Left ventricle myocardium superior (tissue), 1 donor: ENCODE measurements around the gene SYT9. TPM values are rescaled to one million over a fixed set of nuclear protein-coding genes. Genes with fewer than 3 reads are reported as not detected.
"Not testable (repeated sequence)": the region's sequence is repeated elsewhere in the genome, so short reads cannot be mapped to it uniquely, and the experiment has no call there.

Source experiments
- ATAC-seq: fragments of 200-7000 bp; cut with Tn5 transposase; one replicate; pipeline ENCODE4 v1.9.1; 2020; ENCODE audit warnings: mild to moderate bottlenecking, moderate library complexity
- DNase-seq: peaks from one replicate; pipeline ENCODE4 v3.0.0-alpha.2; 2020
- intact Hi-C: fragments of 100-400 bp; cut with micrococcal nuclease; formaldehyde crosslinking; loops from one replicate; pipeline ENCODE4 v1.11.0; 2022
- total RNA-seq: library from RNA; stranded (reverse); fragmentation: NEBNext Ultra II Directional; extraction: Animal tissue kit (Norgen Biotek cat#: 25700); gene quantifications from one replicate; pipeline ENCODE4 v1.2.1, GENCODE V29; 2021
- donor health status: DM: no; HTN: yes; CAD: no; lungs with severe emphysema.

SYT9 gene
- total RNA-seq, 1 donor from 2014 or later = 0.15 TPM

DNA sequence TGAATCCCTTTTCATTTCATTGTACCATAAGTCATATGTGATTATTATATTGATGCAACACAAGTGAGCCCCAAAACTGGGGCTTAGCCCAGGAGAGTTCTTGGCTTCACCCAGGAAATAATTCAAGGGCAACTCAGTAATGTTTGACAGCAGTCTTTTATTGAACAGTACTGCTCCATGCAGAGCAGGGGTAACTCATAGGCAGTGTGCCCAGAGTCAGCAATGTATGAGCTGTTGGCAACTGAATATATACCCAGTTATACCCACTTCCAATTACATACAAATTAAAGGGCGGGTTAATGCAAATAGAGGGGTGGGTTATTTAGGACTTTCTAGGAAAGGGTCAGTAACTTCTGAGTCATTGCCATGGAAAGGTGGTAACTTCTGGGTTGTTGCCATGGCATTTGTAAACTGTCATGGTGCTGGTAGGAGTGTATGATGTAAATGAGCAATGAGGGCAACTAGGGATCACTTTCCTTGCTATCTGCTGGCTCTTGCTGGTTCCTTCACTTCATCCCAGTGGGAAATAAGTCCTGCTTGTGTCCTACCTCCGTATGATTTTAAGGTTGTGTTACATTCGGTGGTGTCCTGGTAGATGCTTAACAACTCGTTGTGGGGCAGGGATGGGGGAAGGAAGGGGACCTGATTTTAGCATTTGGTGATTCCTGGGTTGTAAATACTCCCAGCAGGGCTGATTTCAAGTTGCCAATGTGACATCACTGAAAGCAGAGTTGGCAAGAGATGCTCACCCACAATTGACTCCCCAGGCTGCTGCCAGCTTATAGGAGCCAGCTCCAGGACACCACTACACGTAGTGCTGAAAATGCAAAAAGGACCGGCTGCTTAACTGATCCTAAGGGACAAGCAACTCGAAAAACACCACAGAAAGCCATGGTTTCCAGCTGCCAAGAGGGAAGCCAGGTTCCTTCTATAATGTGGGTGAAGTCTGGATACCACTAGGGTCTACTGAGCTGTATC, 70.1 kb downstream of the SYT9 start:
- no peak for ATAC-seq
- intact Hi-C loops = no loop called here
- no peak for DNase-seq

DNA sequence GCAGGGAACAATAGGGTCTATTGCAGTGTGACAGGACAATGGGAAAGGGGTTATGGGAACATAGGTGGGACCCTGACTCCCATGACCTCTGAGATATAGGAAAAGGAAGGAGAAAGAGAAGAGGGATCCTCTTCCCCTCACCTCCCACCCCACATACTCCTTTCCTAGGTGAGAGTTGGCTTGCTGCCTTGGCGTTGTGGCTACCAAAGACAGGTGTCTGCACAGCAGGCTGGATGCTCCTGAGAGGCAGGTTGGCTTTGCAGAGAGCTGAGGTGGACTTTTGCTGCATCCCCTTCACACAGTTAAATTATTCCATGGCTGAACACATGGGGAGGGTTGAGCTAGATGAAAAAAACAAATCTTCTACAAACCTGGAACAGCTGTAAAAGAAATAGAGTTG, 80.7 kb downstream of the SYT9 start:
- ATAC-seq = no peak
- intact Hi-C loops = no loop called here
- no peak for DNase-seq

DNA sequence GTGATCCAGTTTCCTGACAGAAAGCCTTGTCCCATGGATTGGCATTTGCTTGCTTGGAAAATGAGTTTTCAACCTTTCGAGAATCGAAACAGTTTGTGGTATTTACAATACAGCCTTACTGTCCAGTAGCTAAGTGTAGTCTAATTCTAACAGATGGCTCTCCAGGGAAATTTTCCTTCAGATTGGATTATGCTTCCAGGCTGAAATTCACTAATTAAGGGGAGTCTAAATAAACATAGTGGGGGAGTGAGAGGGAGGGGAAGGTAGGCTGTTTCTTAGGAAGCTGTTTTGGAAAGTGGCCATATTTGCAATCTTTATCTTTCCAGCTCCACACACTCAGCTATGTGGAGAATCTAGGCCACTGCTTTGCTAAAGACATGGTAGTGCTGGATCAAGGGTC, 81.3 kb downstream of the SYT9 start:
- intact Hi-C loops = no loop called here
- DNase-seq = no peak
- no peak for ATAC-seq

DNA sequence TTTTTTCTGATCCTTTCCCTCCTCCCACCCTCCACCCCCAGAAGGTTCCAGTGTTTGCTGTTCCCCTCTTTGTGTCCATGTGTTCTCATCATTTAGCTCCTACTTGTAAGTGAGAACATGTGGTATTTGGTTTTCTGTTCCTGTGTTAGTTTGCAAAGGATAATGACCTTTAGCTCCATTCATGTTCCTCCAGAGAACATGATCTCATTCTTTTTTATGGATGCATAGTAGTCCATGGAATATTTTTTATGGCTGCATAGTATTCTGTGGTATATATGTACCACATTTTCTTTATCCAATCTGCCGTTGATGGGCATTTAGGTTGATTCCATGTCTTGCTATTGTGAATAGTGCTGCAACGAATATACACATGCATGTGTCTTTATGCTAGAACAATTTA, 83.7 kb downstream of the SYT9 start:
- not testable (repeated sequence) for ATAC-seq, DNase-seq

DNA sequence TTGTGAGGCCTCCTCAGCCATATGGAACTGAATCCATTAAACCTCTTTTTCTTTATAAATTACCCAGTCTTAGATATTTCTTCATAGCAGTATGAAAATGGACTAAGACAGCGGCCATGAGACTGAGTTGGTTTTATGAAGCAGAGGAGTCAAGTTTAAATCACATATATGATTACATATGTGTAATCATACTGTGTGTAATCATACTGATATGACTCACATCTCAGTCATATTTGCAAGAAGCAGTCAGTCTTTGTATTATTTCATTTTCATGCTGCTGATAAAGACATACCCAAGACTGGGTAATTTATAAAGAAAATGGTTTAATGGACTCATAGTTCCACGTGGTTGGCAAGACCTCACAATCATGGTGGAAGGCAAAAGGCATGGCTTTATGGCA, 89.8 kb downstream of the SYT9 start:
- ATAC-seq (no peak), DNase-seq (no peak)
- intact Hi-C loops = no loop called here

More for the DNA sequence above, 83.7 kb downstream of the SYT9 start:
- intact Hi-C loops = not testable (repeated sequence)

DNA sequence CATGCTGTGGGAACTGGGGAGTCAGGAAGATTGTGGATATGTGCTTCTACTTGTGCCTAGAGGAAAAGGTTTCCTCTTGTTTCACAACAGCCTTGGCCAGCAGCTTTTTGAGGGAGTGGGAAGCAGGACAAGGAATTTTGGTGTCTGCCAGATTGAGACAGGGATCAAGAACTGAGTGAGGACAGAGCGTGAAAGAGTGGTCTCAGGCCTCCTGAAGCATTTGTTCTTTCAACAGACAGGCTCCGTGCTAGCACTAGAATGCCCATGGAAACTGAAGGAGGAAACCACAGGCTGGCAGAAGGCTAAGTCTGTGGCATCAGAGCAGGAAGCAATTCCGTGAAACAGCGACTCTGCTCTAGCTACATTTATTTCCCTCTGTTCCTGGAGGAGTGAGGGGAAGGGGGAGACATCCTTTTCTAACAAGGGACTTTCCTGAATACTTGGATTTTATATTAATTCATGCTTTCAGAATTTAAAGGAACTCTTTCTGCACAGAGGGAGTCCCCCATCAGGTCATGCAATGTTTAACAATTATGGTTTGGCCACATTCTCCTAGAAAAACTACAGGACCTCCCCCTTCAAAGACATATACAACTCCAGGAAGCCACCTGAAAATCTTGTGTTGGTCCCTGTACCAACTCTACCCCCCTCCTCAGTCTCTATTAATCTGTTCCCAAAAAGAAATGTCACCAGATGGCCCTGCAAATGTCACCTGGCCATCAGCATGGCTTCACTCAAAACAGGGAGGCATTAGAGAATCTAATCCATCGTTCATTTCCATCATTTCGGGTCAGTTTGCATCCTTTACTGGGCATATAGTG, 96.1 kb downstream of the SYT9 start:
- no peak for ATAC-seq
- intact Hi-C loops = no loop called here

DNA sequence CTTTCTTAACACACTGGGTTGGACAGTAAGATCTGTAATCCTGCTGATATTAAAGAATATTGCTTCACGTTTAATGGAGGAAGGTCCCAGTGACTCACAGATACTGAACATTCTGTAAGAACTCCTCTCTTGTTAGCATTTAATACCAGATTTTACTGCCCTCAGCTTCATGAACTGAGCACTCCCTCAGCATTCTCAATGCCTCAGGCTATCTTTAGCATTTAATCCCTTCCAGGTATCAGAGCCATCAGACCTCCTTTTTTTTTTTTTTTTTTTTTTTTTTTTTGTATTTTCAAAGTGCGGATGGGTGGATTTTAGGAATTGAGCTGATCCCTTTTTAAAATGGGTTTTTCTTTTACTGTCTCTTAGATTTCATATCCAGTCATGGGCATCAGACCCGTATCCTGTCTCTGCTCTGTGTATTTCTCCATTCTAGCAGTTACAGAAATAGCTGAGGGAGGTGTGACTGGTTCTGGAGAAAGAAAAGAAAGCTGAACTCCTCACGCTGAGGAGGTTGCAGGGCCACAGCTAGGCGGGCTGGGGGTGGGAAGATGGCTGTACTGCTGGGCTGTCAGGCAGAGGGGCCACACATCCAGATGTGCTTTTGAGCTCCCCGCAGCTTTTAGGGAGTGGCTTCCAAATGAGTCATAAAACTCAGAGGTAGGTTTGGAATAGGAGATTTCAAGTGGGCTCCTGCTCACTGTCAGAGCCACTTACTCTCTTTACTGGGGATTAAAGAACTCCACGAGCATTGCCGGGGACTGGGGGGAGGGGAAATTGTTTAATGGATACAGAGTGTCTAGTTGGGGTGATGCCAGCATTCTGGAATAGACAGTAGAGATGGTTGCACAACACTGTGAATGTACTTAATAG, 97.0 kb downstream of the SYT9 start:
- intact Hi-C loops = no loop called here
- peak; percentile 68 for ATAC-seq
- DNase-seq = no peak

More for the DNA sequence above, 96.1 kb downstream of the SYT9 start:
- no peak for DNase-seq

DNA sequence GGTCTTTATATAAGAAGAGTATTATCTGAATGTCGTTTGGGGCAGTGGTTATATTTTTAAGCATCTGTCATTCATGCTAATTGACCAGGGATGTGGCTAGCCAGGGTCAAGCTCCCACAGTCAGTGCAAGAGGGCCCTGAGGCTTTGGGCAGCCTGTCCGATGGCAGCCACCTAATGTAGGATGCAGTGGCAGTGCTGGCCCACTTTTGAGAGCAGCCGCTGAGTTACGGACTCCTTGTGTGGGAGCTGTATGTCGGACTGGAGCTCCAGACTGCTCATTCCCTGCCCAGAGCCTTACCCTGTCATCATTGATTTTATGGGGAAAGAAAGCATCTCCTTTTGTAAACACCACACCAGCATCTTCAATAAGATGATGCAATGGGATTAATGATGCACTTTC, 99.5 kb downstream of the SYT9 start:
- intact Hi-C loops = no loop called here
- no peak for DNase-seq
- ATAC-seq = no peak

DNA sequence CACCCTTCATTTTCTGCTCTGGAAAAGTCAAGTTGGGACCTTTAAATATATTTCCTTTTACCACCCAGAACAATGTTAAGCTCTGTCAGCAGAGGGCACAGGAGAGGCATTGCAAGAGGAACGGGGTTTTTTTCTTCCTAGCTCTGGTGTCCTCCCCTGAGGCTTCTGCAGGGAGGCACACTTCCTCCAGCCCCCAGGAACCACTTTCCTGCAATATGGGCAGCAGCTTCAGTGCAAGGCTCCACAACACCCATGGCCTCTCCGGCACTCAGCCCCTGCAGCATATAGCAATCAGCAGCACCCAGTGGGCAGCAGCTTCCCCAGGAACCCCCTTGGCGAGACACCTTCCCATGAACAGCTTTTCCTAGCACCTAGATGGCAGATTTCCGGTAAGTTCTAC, 101.4 kb downstream of the SYT9 start:
- intact Hi-C loops = no loop called here
- no peak for DNase-seq
- no peak for ATAC-seq

DNA sequence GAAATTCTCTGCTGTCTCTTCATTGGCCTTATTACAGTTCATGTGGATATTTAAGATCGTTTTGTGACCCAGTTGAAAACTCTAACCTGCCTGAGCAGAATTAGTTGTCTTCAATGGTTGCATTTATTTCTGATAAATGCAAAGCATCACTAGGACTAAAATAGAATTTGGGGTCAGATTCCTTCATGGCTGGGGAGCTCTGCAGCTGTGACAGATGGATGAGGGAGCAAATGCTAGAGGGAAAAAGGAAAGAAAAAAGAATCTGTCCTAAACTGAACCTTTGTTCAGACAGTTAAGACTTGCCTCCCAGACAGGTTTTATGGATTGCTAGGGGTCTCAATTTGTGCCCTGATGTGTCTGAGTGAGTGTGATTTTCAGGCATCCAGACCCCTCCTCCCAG, 113.0 kb downstream of the SYT9 start:
- intact Hi-C loops = no loop called here
- DNase-seq (no peak), ATAC-seq (no peak)

DNA sequence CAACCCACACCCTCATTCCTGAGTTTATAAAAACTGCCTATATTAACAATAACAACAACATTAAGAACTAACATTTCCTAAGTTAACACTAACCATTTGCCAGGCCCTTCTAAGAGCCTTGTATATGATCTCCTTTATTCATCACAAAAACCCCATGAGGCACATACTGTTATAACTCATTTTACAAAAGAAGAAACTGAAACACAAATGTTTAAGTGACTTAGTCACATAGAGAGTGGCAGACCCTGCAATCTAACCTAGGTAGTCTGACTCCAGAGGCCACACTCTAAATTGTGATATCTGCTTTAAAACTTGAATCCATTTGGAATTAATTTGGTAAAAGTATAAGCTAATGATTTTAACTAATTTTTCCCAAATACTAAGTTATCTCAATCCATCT, 116.1 kb downstream of the SYT9 start:
- intact Hi-C loops = no loop called here
- DNase-seq = no peak
- no peak for ATAC-seq

DNA sequence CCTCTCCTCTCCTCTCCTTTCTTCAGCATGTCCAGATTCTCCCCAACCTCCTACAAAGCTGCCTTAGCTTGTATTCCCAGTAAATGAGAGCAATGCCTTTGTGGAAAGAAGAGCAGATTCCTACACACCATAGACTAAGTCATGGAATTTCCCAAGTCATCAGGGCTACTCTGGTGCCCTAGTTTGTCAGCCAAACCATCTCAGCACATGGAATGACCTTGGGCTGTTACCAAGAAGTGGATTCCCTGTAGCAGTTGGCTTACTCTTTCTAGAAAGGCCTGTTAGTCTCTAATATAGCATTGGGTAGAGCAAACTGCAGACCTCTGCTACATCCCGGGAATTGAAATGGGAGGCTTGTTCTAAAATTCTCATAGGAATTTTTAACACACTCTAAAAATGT, 124.7 kb downstream of the SYT9 start:
- DNase-seq (no peak), ATAC-seq (no peak)
- intact Hi-C loops = no loop called here

DNA sequence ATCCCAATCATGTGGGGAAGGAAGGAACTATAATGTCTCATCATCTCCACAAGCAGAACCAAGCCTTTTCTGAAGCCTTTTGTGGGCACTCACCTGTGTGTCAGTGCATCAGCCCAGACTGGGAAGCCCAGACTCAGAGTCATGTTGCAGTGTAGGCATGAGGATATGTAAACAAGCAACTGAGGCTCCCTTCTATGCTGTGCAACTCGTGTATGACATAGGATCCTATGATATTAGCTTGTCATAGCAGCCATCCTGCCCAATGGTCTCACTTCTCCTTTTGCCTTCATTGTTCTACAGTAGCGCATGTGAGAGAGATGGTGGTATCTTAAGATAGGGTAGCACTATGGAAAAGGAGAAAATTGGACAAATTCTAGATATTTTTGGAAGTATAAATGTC, 130.2 kb downstream of the SYT9 start:
- no peak for ATAC-seq
- DNase-seq = no peak
- intact Hi-C loops = no loop called here

DNA sequence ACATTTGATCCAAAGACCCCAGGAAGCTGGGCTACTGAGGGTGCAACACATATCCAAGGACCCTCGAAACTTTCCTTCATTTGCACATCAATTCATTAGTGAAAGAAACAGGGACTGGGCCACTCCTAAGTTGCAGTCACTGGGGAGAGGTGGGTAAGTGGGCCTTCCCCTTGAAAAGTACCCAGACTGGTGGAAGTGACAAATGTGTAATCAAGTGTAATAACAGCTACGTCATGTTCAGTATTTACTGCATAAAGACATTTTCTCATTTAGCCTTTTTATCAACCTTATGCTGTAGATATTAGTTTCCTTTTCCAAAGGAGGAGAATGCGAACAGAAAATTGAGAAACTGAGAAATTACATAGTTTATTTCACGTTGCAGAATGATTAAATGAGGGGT, 131.7 kb downstream of the SYT9 start:
- intact Hi-C loops = no loop called here
- ATAC-seq = no peak

DNA sequence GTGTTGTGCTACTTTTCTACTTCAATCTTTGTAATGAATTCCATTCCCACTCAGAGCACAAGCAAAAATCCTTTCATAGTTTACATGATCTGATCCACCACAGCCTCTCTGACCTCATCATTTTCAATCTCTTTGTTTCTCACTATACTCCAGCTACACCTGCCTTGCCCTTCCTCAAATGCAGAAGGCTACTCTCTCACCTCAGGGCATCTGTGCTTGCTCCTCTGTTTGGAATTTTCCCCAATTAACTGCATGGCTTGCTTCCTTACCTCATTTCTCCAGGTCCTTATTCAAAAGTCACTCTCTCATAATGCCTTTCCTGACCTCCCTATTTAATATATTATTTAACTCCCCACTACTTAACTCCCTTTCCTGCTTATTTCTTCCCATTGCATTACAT, 133.0 kb downstream of the SYT9 start:
- DNase-seq = no peak
- intact Hi-C loops = no loop called here
- ATAC-seq = no peak

More for the DNA sequence above, 131.7 kb downstream of the SYT9 start:
- no peak for DNase-seq

DNA sequence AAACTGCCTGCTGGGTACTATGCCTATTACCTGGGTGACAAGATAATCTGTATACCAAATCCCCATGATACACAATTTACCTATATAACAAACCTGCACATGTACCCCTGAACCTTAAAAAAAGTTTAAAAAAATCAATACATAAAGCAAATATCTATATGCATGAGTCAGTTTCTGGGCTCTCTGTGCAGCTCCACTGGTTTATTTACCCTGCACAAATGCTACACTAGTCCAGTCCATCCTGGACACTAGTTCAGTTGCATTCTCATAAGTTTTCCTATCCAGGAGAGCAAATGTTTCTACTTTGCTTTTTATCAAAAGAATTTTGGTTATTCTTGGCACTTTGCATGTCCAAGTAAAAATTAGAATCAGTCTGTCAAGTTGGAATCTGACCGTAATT, 133.8 kb downstream of the SYT9 start:
- ATAC-seq (no peak), DNase-seq (no peak)
- intact Hi-C loops = no loop called here

DNA sequence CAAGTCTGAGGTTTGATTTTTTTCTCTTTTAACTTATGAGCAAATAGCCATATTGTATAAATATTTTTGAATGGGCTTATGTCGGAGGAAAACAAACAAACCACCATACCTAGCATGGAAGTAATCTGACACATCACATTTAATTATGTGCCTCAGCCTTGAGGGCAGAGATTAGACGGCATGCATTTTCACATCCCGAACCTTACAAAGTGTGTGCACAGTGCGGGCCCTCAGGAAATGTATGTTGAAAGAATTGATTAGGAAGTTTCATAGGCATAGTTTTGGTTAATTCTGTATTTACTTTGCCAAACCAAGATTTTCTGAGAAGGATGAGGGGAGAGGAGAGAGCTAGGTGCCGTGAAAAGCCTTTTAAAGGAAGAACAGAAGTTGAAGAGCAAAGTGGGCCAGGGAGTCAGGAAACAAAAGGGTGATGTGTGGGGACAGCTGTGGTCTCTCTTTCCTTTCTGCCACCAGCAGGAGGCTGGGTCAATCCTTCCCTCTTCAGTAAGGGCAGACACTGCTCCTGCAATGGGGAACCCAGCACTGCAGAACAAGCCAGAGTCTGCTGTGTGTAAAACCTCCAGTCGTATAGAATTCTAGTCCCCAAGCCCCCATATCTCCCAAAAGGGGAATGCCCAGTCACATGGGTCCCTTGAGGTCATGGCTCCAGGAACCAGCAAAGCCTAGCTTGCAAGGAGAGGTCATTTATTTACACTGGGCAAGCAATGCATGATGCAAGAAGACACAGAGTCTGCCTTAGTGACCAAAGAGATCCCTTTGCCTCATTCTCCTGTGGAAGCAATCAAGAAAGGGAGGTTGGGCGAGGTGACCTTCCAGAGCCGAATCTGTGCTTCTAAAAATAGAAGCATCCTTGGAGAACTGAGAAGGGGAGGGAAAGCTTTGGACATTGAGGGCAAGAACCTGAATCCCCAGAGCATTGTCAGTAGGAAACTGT, 162.5 kb downstream of the SYT9 start:
- DNase-seq = no peak
- intact Hi-C loops = no loop called here
- ATAC-seq = peak; percentile 39
